Heart right ventricle (tissue), 16 donors: Measurements from ENCODE around the gene AP3B2. TPM values are rescaled to one million over a fixed set of nuclear protein-coding genes. Genes with fewer than 3 reads are reported as not detected.

Experiments used
- ATAC-seq, 8 donors: fragments of 200-7000 bp; cut with Tn5 transposase; one replicate each; pipeline ENCODE4 v1.9.1; 2020; ENCODE audit warnings: mild to moderate bottlenecking in 8 of 8, moderate library complexity in 8 of 8, moderate number of reproducible peaks in 1 of 8
- DNase-seq, 2 donors: peaks; one replicate each; pipeline ENCODE4 v3.0.0-alpha.2; 2020
- H3K27ac ChIP-seq, 10 donors: fragments of 200-600 bp; sonication (generic) in 2 of 10; one replicate each; pipeline versions ENCODE4 v1.5.0 to v1.8.0; 2020 to 2022; ENCODE audit warnings: mild to moderate bottlenecking in 3 of 10
- H3K27me3 ChIP-seq, 7 donors: fragments of 200-600 bp; one replicate each; pipeline ENCODE4 v1.8.0; 2021 to 2022; ENCODE audit warnings: mild to moderate bottlenecking in 2 of 7
- H3K36me3 ChIP-seq, 9 donors: fragments of 200-600 bp; sonication (generic) in 1 of 9; one replicate each; pipeline versions ENCODE4 v1.5.0 to v1.8.0; 2020 to 2022; ENCODE audit warnings: mild to moderate bottlenecking in 2 of 9
- H3K4me1 ChIP-seq, 9 donors: fragments of 200-600 bp; sonication (generic) in 1 of 9; one replicate each; pipeline versions ENCODE4 v1.5.0 to v1.8.0; 2020 to 2022; ENCODE audit warnings: mild to moderate bottlenecking in 4 of 9
- H3K4me3 ChIP-seq, 10 donors: fragments of 200-600 bp; sonication (generic) in 2 of 10; one replicate each; pipeline versions ENCODE4 v1.5.0 to v1.8.0; 2020 to 2022; ENCODE audit warnings: mild to moderate bottlenecking in 7 of 10, moderate library complexity in 2 of 10
- H3K9me3 ChIP-seq, 11 donors: fragments of 200-600 bp in 10 of 11; sonication (generic) in 2 of 11; one replicate each; pipeline versions ENCODE4 v1.5.0 to v1.8.0; 2013 to 2022; ENCODE audit warnings: mild to moderate bottlenecking in 2 of 11, control low read depth in 1 of 11, moderate library complexity in 1 of 11
- WGBS, 2 donors: extraction: QIAGEN DNeasy Blood & Tissue Kit; methylation state at CpG; one replicate each; pipeline ENCODE4 v1.1.7; 2013; ENCODE audit warnings: inconsistent platforms in 1 of 2; 5-methylcytosine and 5-hydroxymethylcytosine counted together
- intact Hi-C, 10 donors: fragments of 100-400 bp; cut with DNase I; formaldehyde crosslinking; loops; one replicate each; pipeline versions ENCODE4 v1.11.1 to v1.14.2; 2022
- polyA plus RNA-seq, 2 donors: library from polyadenylated mRNA; stranded (reverse); fragments of 200-250 nt; gene quantifications; one replicate each; pipeline ENCODE4 v1.2.3, GENCODE V29; 2013
- total RNA-seq, 10 donors: library from RNA; stranded (reverse); fragmentation: NEBNext Ultra II Directional in 3 of 10; extraction: Animal tissue kit (Norgen Biotek cat#: 25700) in 3 of 10; gene quantifications; one replicate each; pipeline versions ENCODE4 v1.2.1 to v1.2.4, GENCODE V29; 2021 to 2023
- TF ChIP-seq, protein P1 (sequence below), 9 donors: fragments of 200-600 bp; sonication (generic) in 2 of 9; IDR thresholded peaks; one replicate each; pipeline versions ENCODE4 v1.5.0 to v1.8.0; 2021 to 2022; ENCODE audit warnings: antibody characterized with exemption in 9 of 9, mild to moderate bottlenecking in 5 of 9, moderate library complexity in 1 of 9
- donor health status: Arrhythmogenic right ventricular cardiomyopathy.
- donor health status: ischemic (EF 13 %, LVEDD 7.1; RV severe dilation, severe dysfunction).
- donor health status: healthy with polysubstance abuse.
- donor health status: DM: no; HTN: yes; CAD: no.
- donor health status: DM: no; HTN: no; CAD: no.
- donor health status: ischemic (EF 25% LVEDD 6.9; RV normal size, moderate dysfunction).
- donor health status: ischemic (EF 25% LVEDD 5.7; RV mildly dilated, moderate dysfunction).
- donor health status: healthy.
- donor health status: DM: yes; HTN: yes; CAD: no.
- donor health status: Ischemic cardiomyopathy.
- donor health status: ischemic (EF 35%, LVEDD 5.7; RV mildly dilated, moderate dysfunction).
- donor health status: nonischemic (EF 11% LVEDD 7.7; RV severe dilation, severe dysfunction).
- donor health status: DM: yes; HTN: yes; CAD: no.
- donor health status: PGD.
- donor health status: ischemic (EF 29% LVEDD 5.4; RV normal size, mild dysfunction).
- donor health status: nonischemic (EF 23%, LVEDD 6.1; RV moderate dilation, normal function).

Gene AP3B2
- total and polyA plus RNA-seq, 12 donors = 0.12 to 1.4 (median 0.40) TPM; not detected in 4

- no peak overlapping the region for H3K27ac ChIP-seq
- H3K9me3 ChIP-seq = no peaks in the 10 kb centered on the region
- peaks cover 0 to 4% (median 3%) of the 10 kb centered on the region in 7 donors for H3K27me3 ChIP-seq
- intact Hi-C loops = no loop called here
- H3K36me3 ChIP-seq = no peaks in the 10 kb centered on the region
- WGBS, 2 donors = 68% methylated on average over 7 of the region's 7 CpGs
- ATAC-seq (no peak), DNase-seq (no peak)
- no peak overlapping the region for H3K4me3 ChIP-seq
- TF ChIP-seq, protein P1, sequence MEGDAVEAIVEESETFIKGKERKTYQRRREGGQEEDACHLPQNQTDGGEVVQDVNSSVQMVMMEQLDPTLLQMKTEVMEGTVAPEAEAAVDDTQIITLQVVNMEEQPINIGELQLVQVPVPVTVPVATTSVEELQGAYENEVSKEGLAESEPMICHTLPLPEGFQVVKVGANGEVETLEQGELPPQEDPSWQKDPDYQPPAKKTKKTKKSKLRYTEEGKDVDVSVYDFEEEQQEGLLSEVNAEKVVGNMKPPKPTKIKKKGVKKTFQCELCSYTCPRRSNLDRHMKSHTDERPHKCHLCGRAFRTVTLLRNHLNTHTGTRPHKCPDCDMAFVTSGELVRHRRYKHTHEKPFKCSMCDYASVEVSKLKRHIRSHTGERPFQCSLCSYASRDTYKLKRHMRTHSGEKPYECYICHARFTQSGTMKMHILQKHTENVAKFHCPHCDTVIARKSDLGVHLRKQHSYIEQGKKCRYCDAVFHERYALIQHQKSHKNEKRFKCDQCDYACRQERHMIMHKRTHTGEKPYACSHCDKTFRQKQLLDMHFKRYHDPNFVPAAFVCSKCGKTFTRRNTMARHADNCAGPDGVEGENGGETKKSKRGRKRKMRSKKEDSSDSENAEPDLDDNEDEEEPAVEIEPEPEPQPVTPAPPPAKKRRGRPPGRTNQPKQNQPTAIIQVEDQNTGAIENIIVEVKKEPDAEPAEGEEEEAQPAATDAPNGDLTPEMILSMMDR (IDR thresholded peaks at IDR 0.05) = no peak
- no peaks in the 10 kb centered on the region for H3K4me1 ChIP-seq
These were observed 52.9 kb downstream of the AP3B2 start for GRCh38 chr15:82656641-82657266.

- H3K36me3 ChIP-seq = no peaks in the 10 kb centered on the region
- 57 to 70% methylated on average over 3 of the region's 3 CpGs for WGBS, 2 donors
- H3K27ac ChIP-seq = no peak overlapping the region
- H3K4me3 ChIP-seq = no peak overlapping the region
- no peaks in the 10 kb centered on the region for H3K9me3 ChIP-seq
- intact Hi-C loops = no loop called here
- peaks cover 0 to 5% (median 4%) of the 10 kb centered on the region in 7 donors for H3K27me3 ChIP-seq
- no peaks in the 10 kb centered on the region for H3K4me1 ChIP-seq
- TF ChIP-seq, protein P1 (IDR thresholded peaks at IDR 0.05) = no peak
- no peak for DNase-seq
- no peak for ATAC-seq
These were observed 54.1 kb downstream of the AP3B2 start for GRCh38 chr15:82655606-82656005.

DNA sequence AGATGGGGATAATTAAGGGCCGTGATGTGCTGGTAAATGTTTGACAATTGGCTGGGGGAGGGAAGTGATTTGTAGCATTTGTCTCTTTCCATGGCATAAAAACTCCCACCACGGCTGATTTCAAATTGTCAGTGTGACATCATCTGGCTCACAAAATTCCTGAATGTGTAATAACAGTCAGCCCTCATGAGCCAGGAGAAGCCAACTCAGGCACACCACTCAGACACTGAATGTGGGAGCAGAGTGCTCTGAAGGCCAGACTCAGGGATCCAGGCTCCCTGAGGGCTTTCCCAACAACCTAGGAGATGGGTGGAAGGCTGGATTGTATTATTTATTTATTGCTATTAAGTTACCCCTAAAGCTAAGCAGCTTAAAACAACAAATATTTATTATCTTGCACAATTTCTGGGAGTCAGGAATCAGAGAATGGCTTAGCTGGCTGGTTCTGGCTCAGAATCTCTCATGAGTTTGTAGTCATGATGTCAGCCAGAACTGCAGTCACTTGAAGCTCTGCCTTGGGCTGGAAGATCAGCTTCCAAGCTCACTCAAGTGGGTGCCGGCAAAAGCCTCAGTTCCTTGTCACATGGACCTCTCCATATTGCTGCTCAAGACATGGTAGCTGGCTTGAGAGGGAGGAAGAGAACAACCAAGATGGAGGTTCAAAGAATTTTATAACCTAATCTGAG is 56.0 kb downstream of the AP3B2 start:
- DNase-seq (no peak), ATAC-seq (no peak)
- H3K27me3 ChIP-seq = peaks cover 0 to 13% (median 6%) of the 10 kb centered on the region in 7 donors
- H3K36me3 ChIP-seq = no peaks in the 10 kb centered on the region
- 64 to 66% methylated on average over 3 of the region's 3 CpGs for WGBS, 2 donors
- no peaks in the 10 kb centered on the region for H3K9me3 ChIP-seq
- H3K4me3 ChIP-seq = no peak overlapping the region
- intact Hi-C loops = no loop called here
- TF ChIP-seq, protein P1 (IDR thresholded peaks at IDR 0.05) = no peak
- no peak overlapping the region for H3K27ac ChIP-seq
- peaks cover 0 to under 1% (median 0%) of the 10 kb centered on the region in 9 donors for H3K4me1 ChIP-seq

DNA sequence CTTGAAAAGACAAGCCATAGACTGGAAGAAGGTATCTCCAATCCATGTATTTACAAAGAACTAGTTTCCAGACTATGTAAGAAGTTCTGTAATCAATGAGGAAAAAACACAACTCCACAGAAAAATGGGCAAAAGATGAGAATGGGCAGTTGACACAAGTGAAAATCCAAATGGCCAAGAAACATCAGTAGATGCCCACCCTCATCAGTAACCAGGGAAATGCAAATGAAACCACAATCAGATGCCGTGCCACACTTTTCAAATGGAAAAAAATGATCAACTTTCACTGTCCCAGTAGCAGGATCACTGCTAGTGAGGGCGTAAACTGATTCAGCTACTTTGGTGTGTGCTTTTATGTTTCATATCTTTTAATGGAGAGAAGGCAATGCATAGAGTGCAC is 58.0 kb downstream of the AP3B2 start:
- no peak for DNase-seq
- Histone ChIP-seq H3K36me3 (no peaks in the 10 kb centered on the region), H3K27me3 (peaks cover 10 to 32% (median 25%) of the 10 kb centered on the region in 7 donors), H3K27ac (no peak overlapping the region), H3K9me3 (no peaks in the 10 kb centered on the region), H3K4me1 (peaks cover 7 to 19% (median 14%) of the 10 kb centered on the region in 9 donors), H3K4me3 (no peak overlapping the region)
- intact Hi-C loops = no loop called here
- 89 to 93% methylated on average over 2 of the region's 2 CpGs for WGBS, 2 donors
- TF ChIP-seq, protein P1 (IDR thresholded peaks at IDR 0.05) = no peak
- ATAC-seq = no peak
